HCT116 (cell line): Measurements from ENCODE around the gene ZSCAN5A. TPM values are rescaled to one million over a fixed set of nuclear protein-coding genes. Genes with fewer than 3 reads are reported as not detected.
A peak's percentile ranks its signal among the peaks of the same experiment; 100 is the strongest.

Experiments used
- ATAC-seq: fragments of 200-7000 bp; cut with Tn5 transposase; 2 replicates; pipeline ENCODE4 v1.9.1; 2020; ENCODE audit warnings: mild to moderate bottlenecking, moderate library complexity
- BruUV-seq: library from RNA; stranded (reverse); fragments of 400-500 nt; replicated peaks from 2 replicates; lab custom pipeline; 2021; lab: Mats Ljungman, UMichigan
- CTCF ChIA-PET: fragments of 300-600 bp; sonication (Branson Sonifier 250); formaldehyde crosslinking; loops from one replicate; lab custom pipeline; 2021; ENCODE audit warnings: antibody characterized with exemption; lab: Charles Lee
- POLR2A ChIA-PET: fragments of 300-600, 350-600 bp; sonication (Branson Sonifier 250); formaldehyde crosslinking; loops from one replicate; lab custom pipeline; 2021; ENCODE audit warnings: antibody characterized with exemption; lab: Charles Lee
- RAD21 ChIA-PET, 2 experiments: fragments of 300-600 bp; sonication (Branson Sonifier 250); formaldehyde crosslinking; loops; one replicate each; lab custom pipeline; 2023; ENCODE audit warnings: low total read pairs in 2 of 2; ENCODE audit not compliant: uncharacterized antibody in 2 of 2, unreplicated experiment in 2 of 2, low non-redundant PET in 1 of 2; lab: Charles Lee
- DNase-seq: peaks from one replicate; pipeline ENCODE4 v3.0.0-alpha.2; 2010; ENCODE audit warnings: low read depth, low spot score
- H2AFZ ChIP-seq: fragments of 200-600 bp; shearing (Covaris generic), sonication (generic); 2 replicates; pipeline ENCODE4 v1.6.1; 2017; ENCODE audit warnings: low read depth, mixed run types, mixed read lengths, antibody characterized with exemption, low read length; ENCODE audit not compliant: poor library complexity, severe bottlenecking
- H3K27ac ChIP-seq: 2 replicates; pipeline ENCODE4 v1.5.1; 2012; ENCODE audit warnings: low read depth, low read length
- H3K27me3 ChIP-seq: fragments of 200-600 bp; sonication (generic); 2 replicates; pipeline ENCODE4 v1.6.1; 2016; ENCODE audit warnings: mixed run types, low read length, mixed read lengths; ENCODE audit not compliant: insufficient read depth
- H3K36me3 ChIP-seq, 2 experiments: fragments of 200-500 bp in 1 of 2; fragments of 200-600 bp in 1 of 2; sonication (Bioruptor generic) in 1 of 2; sonication (generic) in 1 of 2; 2 replicates each; pipeline versions ENCODE4 v1.5.1 to v1.6.1; 2014 to 2016; ENCODE audit warnings: low read length in 2 of 2, inconsistent platforms in 1 of 2, mixed read lengths in 1 of 2, mixed run types in 1 of 2; ENCODE audit not compliant: insufficient read depth in 2 of 2, control insufficient read depth in 1 of 2
- H3K4me1 ChIP-seq, 2 experiments: fragments of 200-600 bp in 1 of 2; sonication (generic) in 1 of 2; 2 replicates each; pipeline versions ENCODE4 v1.5.1 to v1.6.1; 2012 to 2017; ENCODE audit warnings: low read length in 2 of 2, inconsistent platforms in 1 of 2, mild to moderate bottlenecking in 1 of 2, mixed read lengths in 1 of 2, mixed run types in 1 of 2, moderate library complexity in 1 of 2; ENCODE audit not compliant: insufficient read depth in 2 of 2, control insufficient read depth in 1 of 2
- H3K4me2 ChIP-seq: fragments of 200-600 bp; sonication (generic); 2 replicates; pipeline ENCODE4 v1.6.1; 2017; ENCODE audit warnings: mixed run types, low read length, mixed read lengths
- H3K4me3 ChIP-seq, 2 experiments: fragments of 200-600 bp in 1 of 2; sonication (generic) in 1 of 2; replicated peaks in 1 of 2; 2 replicates each; pipeline ENCODE4 v1.5.1; 2011 to 2016; ENCODE audit warnings: low read length in 2 of 2, control low read depth in 1 of 2, low read depth in 1 of 2, mild to moderate bottlenecking in 1 of 2, mixed read lengths in 1 of 2, mixed run types in 1 of 2
- H3K79me2 ChIP-seq: fragments of 200-600 bp; sonication (generic); 2 replicates; pipeline ENCODE4 v1.6.1; 2017; ENCODE audit warnings: mild to moderate bottlenecking, mixed run types, low read length, moderate library complexity, mixed read lengths; ENCODE audit not compliant: insufficient read depth
- H3K9ac ChIP-seq: fragments of 200-600 bp; sonication (generic); 2 replicates; pipeline ENCODE4 v1.6.1; 2016; ENCODE audit warnings: low read length, mixed read lengths
- H3K9me2 ChIP-seq: fragments of 200-600 bp; sonication (generic), shearing (Covaris generic); 2 replicates; pipeline ENCODE4 v1.6.1; 2017; ENCODE audit warnings: mixed run types, mild to moderate bottlenecking, moderate library complexity; ENCODE audit not compliant: insufficient read depth
- H3K9me3 ChIP-seq, 2 experiments: fragments of 200-500 bp in 1 of 2; fragments of 200-600 bp in 1 of 2; sonication (Bioruptor generic) in 1 of 2; sonication (generic) in 1 of 2; 2 replicates each; pipeline ENCODE4 v1.6.1; 2014 to 2017; ENCODE audit warnings: low read length in 2 of 2, mixed read lengths in 2 of 2, inconsistent platforms in 1 of 2, low read depth in 1 of 2, mild to moderate bottlenecking in 1 of 2, mixed run types in 1 of 2, moderate library complexity in 1 of 2; ENCODE audit not compliant: control insufficient read depth in 1 of 2, insufficient read depth in 1 of 2
- H4K20me1 ChIP-seq: fragments of 200-600 bp; sonication (generic), shearing (Covaris generic); 2 replicates; pipeline ENCODE4 v1.6.1; 2017; ENCODE audit warnings: mixed run types, mild to moderate bottlenecking, moderate library complexity; ENCODE audit not compliant: insufficient read depth
- CBX3 ChIP-seq: IDR thresholded peaks from 2 replicates; pipeline ENCODE4 v1.6.1; 2012; ENCODE audit warnings: low read depth
- CEBPB ChIP-seq: IDR thresholded peaks from 2 replicates; pipeline ENCODE4 v1.6.1; 2012; ENCODE audit warnings: low read depth
- CTCF ChIP-seq, 3 experiments: fragments of 200-600 bp in 1 of 3; sonication (generic) in 1 of 3; IDR thresholded peaks in 2 of 3; conservative IDR thresholded peaks in 1 of 3; 2 replicates each; pipeline ENCODE4 v1.5.1; 2012 to 2017; ENCODE audit warnings: low read depth in 2 of 3, low read length in 2 of 3, antibody characterized with exemption in 1 of 3, borderline replicate concordance in 1 of 3, control low read depth in 1 of 3, mild to moderate bottlenecking in 1 of 3, mixed read lengths in 1 of 3, mixed run types in 1 of 3, moderate library complexity in 1 of 3; ENCODE audit not compliant: insufficient read depth in 1 of 3
- EGR1 ChIP-seq: IDR thresholded peaks from 2 replicates; pipeline ENCODE4 v1.6.1; 2012; ENCODE audit warnings: low read depth
- ELF1 ChIP-seq: IDR thresholded peaks from 2 replicates; pipeline ENCODE4 v1.6.1; 2012; ENCODE audit warnings: low read depth, borderline replicate concordance
- EZH2 ChIP-seq: fragments of 200-600 bp; sonication (generic); IDR thresholded peaks from 2 replicates; pipeline ENCODE4 v1.6.1; 2017; ENCODE audit warnings: antibody characterized with exemption, mixed run types
- EZH2phosphoT487 ChIP-seq: fragments of 200-600 bp; IDR thresholded peaks from 2 replicates; pipeline ENCODE4 v1.6.1; 2018; ENCODE audit warnings: antibody characterized with exemption, borderline replicate concordance
- FOSL1 ChIP-seq: IDR thresholded peaks from 2 replicates; pipeline ENCODE4 v1.6.1; 2012; ENCODE audit warnings: low read depth
- JUND ChIP-seq: IDR thresholded peaks from 2 replicates; pipeline ENCODE4 v1.6.1; 2012
- MAX ChIP-seq: IDR thresholded peaks from 2 replicates; pipeline ENCODE4 v1.6.1; 2012
- POLR2A ChIP-seq: IDR thresholded peaks from 2 replicates; pipeline ENCODE4 v1.7.0; 2011; ENCODE audit warnings: borderline replicate concordance; ENCODE audit not compliant: insufficient read depth, insufficient read length; ENCODE audit errors: extremely low read depth
- POLR2AphosphoS5 ChIP-seq: IDR thresholded peaks from 2 replicates; pipeline ENCODE4 v1.6.1; 2011; ENCODE audit warnings: mild to moderate bottlenecking, low read depth, low read length, moderate library complexity
- RAD21 ChIP-seq: IDR thresholded peaks from 2 replicates; pipeline ENCODE4 v1.6.1; 2012; ENCODE audit warnings: low read depth, mild to moderate bottlenecking
- SIN3A ChIP-seq: IDR thresholded peaks from 2 replicates; pipeline ENCODE4 v1.6.1; 2012; ENCODE audit warnings: low read depth
- SP1 ChIP-seq: IDR thresholded peaks from 2 replicates; pipeline ENCODE4 v1.6.1; 2012; ENCODE audit warnings: low read depth
- SRF ChIP-seq: IDR thresholded peaks from 2 replicates; pipeline ENCODE4 v1.6.1; 2012; ENCODE audit warnings: low read depth
- TCF7L2 ChIP-seq: IDR thresholded peaks from 2 replicates; pipeline ENCODE4 v1.7.0; 2011; ENCODE audit warnings: borderline replicate concordance, inconsistent platforms; ENCODE audit not compliant: insufficient read depth, insufficient read length; ENCODE audit errors: extremely low read depth
- YY1 ChIP-seq: IDR thresholded peaks from 2 replicates; pipeline ENCODE4 v1.6.1; 2011; ENCODE audit warnings: low read length, low read depth, moderate library complexity, mild to moderate bottlenecking; ENCODE audit not compliant: insufficient replicate concordance; ENCODE audit errors: extremely low read depth
- ZFX ChIP-seq: fragments of 450-650 bp; IDR thresholded peaks from 2 replicates; pipeline ENCODE4 v1.6.1; 2017
- ZNF274 ChIP-seq: fragments of 200-500 bp; sonication (Bioruptor generic); IDR thresholded peaks from 2 replicates; pipeline ENCODE4 v1.6.1; 2014; ENCODE audit warnings: mild to moderate bottlenecking, low read depth, low read length, inconsistent platforms
- intact Hi-C: fragments of 100-400 bp; cut with micrococcal nuclease; formaldehyde crosslinking; loops from 2 replicates; pipeline ENCODE4 v1.10.0; 2022
- total RNA-seq: library from RNA; stranded (reverse); gene quantifications from one replicate; pipeline ENCODE4 v1.2.1, GENCODE V29; 2021; ENCODE audit not compliant: unreplicated experiment
- TF ChIP-seq, protein P1 (sequence below): IDR thresholded peaks from 2 replicates; pipeline ENCODE4 v1.6.1; 2012
- TF ChIP-seq, protein P2 (sequence below): IDR thresholded peaks from 2 replicates; pipeline ENCODE4 v1.6.1; 2012; ENCODE audit warnings: low read depth

The ZSCAN5A gene
- total RNA-seq, 1 experiment from 2014 or later = 9.2 TPM

DNA sequence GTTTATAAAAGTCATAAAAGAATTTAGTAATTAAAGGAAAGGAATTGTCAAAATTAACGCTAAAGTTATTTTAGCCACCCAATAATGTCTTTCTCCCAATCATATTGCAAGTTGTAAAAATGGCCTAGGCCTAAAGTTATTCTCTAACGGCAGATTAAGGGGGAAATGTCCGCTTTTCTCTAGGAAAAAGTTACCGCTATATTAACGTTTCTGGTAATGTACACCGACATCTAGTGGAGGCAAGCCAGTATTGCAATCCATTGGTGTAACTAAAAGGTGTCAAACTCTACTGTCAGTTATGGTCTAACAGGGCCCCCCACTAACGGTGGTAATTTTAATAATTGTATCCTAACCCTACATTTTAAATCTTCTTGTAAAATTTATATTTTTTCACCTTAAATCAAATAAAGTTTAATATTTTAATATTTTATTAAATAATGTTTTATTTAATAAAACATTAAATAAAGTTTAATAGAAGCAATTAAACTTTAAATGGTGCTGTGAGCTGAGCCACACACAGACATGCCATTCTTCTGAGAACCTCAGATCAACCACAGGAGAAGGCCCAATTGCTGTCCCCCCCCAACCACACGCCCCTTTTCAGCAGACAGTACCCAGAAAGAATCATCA lies 35.9 kb upstream of the ZSCAN5A start:
- Histone ChIP-seq H2AFZ (peak overlapping the region; percentile 74), H4K20me1 (no peaks in the 10 kb centered on the region), H3K9me2 (no peaks in the 10 kb centered on the region), H3K4me1 (no peaks in the 10 kb centered on the region), H3K4me2 (no peak overlapping the region), H3K27ac (no peak overlapping the region), H3K4me3 (no peak overlapping the region), H3K36me3 (no peaks in the 10 kb centered on the region), H3K79me2 (no peaks in the 10 kb centered on the region), H3K27me3 (no peaks in the 10 kb centered on the region), H3K9ac (no peak overlapping the region), H3K9me3 (no peaks in the 10 kb centered on the region)
- intact Hi-C loops = loop anchor here (2.0 to 5.0 kb wide), 2 partner anchors 98 to 284 kb away; no protein-coding TSS in a partner anchor
- RAD21 ChIA-PET = no interaction called here
- POLR2A ChIA-PET = no interaction called here
- ATAC-seq (peak; percentile 67), DNase-seq (peak; percentile 24)
- BruUV-seq = no TSS peak
- CTCF ChIA-PET = interaction anchor here (1.0 to 2.8 kb wide), 3 partner anchors 14 to 18 kb away, joined by 3 to 18 read pairs (median 4); no protein-coding TSS in a partner anchor
- TF ChIP-seq CEBPB (no peak), EZH2phosphoT487 (no peak), POLR2A (no peak), CBX3 (no peak), FOSL1 (no peak), RAD21 (peak; percentile 57), JUND (no peak), EGR1 (no peak), TCF7L2 (no peak), POLR2AphosphoS5 (no peak), EZH2 (no peak), ZNF274 (no peak), YY1 (no peak), SRF (no peak), ZFX (no peak), CTCF (IDR thresholded peaks at IDR 0.05 in 2 of 3, conservative IDR thresholded peaks at IDR 0.05 in 1 of 3; ENCODE audit: borderline replicate concordance in 1 of 3, insufficient read depth in 1 of 3, low read depth in 2 of 3, low read length in 2 of 3) (peak; percentile 33 to 88 (median 76); a peak in 5 of 6 replicates), ELF1 (no peak), SP1 (no peak), SIN3A (0 out of 2 replicates have a peak, but pooled peaks have one; percentile 29), MAX (no peak)
- TF ChIP-seq, protein P1, sequence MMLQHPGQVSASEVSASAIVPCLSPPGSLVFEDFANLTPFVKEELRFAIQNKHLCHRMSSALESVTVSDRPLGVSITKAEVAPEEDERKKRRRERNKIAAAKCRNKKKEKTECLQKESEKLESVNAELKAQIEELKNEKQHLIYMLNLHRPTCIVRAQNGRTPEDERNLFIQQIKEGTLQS = no peak
- TF ChIP-seq, protein P2, sequence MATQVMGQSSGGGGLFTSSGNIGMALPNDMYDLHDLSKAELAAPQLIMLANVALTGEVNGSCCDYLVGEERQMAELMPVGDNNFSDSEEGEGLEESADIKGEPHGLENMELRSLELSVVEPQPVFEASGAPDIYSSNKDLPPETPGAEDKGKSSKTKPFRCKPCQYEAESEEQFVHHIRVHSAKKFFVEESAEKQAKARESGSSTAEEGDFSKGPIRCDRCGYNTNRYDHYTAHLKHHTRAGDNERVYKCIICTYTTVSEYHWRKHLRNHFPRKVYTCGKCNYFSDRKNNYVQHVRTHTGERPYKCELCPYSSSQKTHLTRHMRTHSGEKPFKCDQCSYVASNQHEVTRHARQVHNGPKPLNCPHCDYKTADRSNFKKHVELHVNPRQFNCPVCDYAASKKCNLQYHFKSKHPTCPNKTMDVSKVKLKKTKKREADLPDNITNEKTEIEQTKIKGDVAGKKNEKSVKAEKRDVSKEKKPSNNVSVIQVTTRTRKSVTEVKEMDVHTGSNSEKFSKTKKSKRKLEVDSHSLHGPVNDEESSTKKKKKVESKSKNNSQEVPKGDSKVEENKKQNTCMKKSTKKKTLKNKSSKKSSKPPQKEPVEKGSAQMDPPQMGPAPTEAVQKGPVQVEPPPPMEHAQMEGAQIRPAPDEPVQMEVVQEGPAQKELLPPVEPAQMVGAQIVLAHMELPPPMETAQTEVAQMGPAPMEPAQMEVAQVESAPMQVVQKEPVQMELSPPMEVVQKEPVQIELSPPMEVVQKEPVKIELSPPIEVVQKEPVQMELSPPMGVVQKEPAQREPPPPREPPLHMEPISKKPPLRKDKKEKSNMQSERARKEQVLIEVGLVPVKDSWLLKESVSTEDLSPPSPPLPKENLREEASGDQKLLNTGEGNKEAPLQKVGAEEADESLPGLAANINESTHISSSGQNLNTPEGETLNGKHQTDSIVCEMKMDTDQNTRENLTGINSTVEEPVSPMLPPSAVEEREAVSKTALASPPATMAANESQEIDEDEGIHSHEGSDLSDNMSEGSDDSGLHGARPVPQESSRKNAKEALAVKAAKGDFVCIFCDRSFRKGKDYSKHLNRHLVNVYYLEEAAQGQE = no peak
